H1 (cell line): ENCODE data around the gene PTMS. TPM values are rescaled to one million over a fixed set of nuclear protein-coding genes. Genes with fewer than 3 reads are reported as not detected.
A peak's percentile ranks its signal among the peaks of the same experiment; 100 is the strongest.

ENCODE experiments used
- CHD7 ChIP-seq: fragments of 300-600 bp; sonication (generic); IDR thresholded peaks from 2 replicates; pipeline ENCODE4 v1.7.1; 2012; ENCODE audit warnings: low read length, moderate library complexity, mild to moderate bottlenecking, inconsistent platforms; ENCODE audit not compliant: insufficient replicate concordance
- CTCF ChIP-seq, 3 experiments: IDR thresholded peaks; 1 replicate in 2 of 3; 2 replicates in 1 of 3; pipeline versions ENCODE4 v1.5.1 to v1.6.1; 2011; ENCODE audit warnings: low read length in 3 of 3, mild to moderate bottlenecking in 3 of 3, inconsistent platforms in 2 of 3, low read depth in 1 of 3, moderate library complexity in 1 of 3; ENCODE audit not compliant: insufficient read depth in 1 of 3; ENCODE audit errors: control extremely low read depth in 1 of 3
- MAFK ChIP-seq: IDR thresholded peaks from 2 replicates; pipeline ENCODE4 v1.6.1; 2012; ENCODE audit warnings: low read depth, mild to moderate bottlenecking, improper control_type of control experiment, low read length
- polyA plus RNA-seq, 7 experiments: library from polyadenylated mRNA; depleted of rRNA in 3 of 7; stranded (reverse) in 5 of 7; unstranded in 2 of 7; fragments of >200 nt in 5 of 7; fragments of 200-250 nt in 2 of 7; gene quantifications; 1 replicate in 5 of 7; 2 replicates in 1 of 7; 4 replicates in 1 of 7; pipeline versions ENCODE4 v1.2.1 to v1.2.3, GENCODE V29; 2011 to 2013; ENCODE audit warnings: missing spikeins in 2 of 7, mixed read lengths in 2 of 7
- total RNA-seq: library from RNA; stranded (reverse); fragmentation: NEBNext Ultra II Directional; extraction: Animal tissue kit (Norgen Biotek cat#: 25700); gene quantifications from 2 replicates; pipeline ENCODE4 v1.2.1, GENCODE V29; 2021

The PTMS gene
- total and polyA plus RNA-seq, 2 of the 8 experiments (the other 6 are each of a cell fraction or from before 2014, with no cell fraction given): 444 to 553 TPM

GRCh38 chr12:6787309-6787708 lies 21.1 kb downstream of the PTMS start (continued):
- TF ChIP-seq CHD7: no peak
- peak; percentile 24; the same call in 1 of the 2 replicates for TF ChIP-seq MAFK
- TF ChIP-seq CTCF (IDR thresholded peaks at IDR 0.05; ENCODE audit: control extremely low read depth in 1 of 3, insufficient read depth in 1 of 3, low read depth in 1 of 3, low read length in 3 of 3): no peak
